GM21717 (cell line): ENCODE data around the gene OR8K3.

Source experiments
- ATAC-seq: cut with Tn5 transposase; IDR thresholded peaks from one replicate; pipeline ENCODE4 v1.9.1; 2021; ENCODE audit warnings: mild to moderate bottlenecking, moderate library complexity; ENCODE audit not compliant: unreplicated experiment

Gene OR8K3

GRCh38 chr11:56314844-56315243, at the start of gene OR8K3:
Gene OR8K3 (plus strand): TSS chr11:56315144. CDS start chr11:56318307, 3,163 bp downstream.
- ATAC-seq, result no peak

- no peak for ATAC-seq
Observed at GRCh38 chr11:56271092-56271491, 43.9 kb upstream of the OR8K3 start.

GRCh38 chr11:56273854-56274253, 41.1 kb upstream of the OR8K3 start, which contains the start of gene OR5T1:
Gene OR5T1 (plus strand): TSS chr11:56274154. CDS start chr11:56275639, 1,485 bp downstream.
- ATAC-seq, result no peak

- no peak for ATAC-seq
Observed at GRCh38 chr11:56292154-56292553, 22.8 kb upstream of the OR8K3 start, which contains the start of gene OR8H1. Gene OR8H1 (minus strand): TSS chr11:56292254. CDS start chr11:56291062, 1,192 bp downstream.

GRCh38 chr11:56296898-56297297, 18.0 kb upstream of the OR8K3 start:
- no peak for ATAC-seq

GRCh38 chr11:56307836-56308235, 7.1 kb upstream of the OR8K3 start:
- no peak for ATAC-seq

- ATAC-seq, result no peak
Observed at GRCh38 chr11:56331861-56332491, 17.0 kb downstream of the OR8K3 start.

- ATAC-seq, result no peak
Observed at GRCh38 chr11:56333156-56333555, 18.2 kb downstream of the OR8K3 start.

GRCh38 chr11:56340289-56340688, 25.3 kb downstream of the OR8K3 start:
- ATAC-seq, result no peak

- ATAC-seq, result no peak
Observed at GRCh38 chr11:56345739-56346138, 30.8 kb downstream of the OR8K3 start, which contains the start of gene OR8K1. Gene OR8K1 (plus strand): TSS chr11:56346039. CDS start chr11:56346039, 0 bp downstream.

- ATAC-seq, result no peak
Observed at GRCh38 chr11:56353991-56354390, 39.0 kb downstream of the OR8K3 start, which contains the start of gene OR8J1. Gene OR8J1 (plus strand): TSS chr11:56354291. CDS start chr11:56360247, 5,956 bp downstream.
